K562 (cell line): ENCODE data around the gene NEB. TPM values are rescaled to one million over a fixed set of nuclear protein-coding genes. Genes with fewer than 3 reads are reported as not detected.
A peak's percentile ranks its signal among the peaks of the same experiment; 100 is the strongest.

ENCODE experiments used
- CC2D1A ChIP-seq: fragments of 450-650 bp; IDR thresholded peaks from 2 replicates; pipeline ENCODE4 v1.6.1; 2017; ENCODE audit warnings: mild to moderate bottlenecking
- CREB3 ChIP-seq: fragments of 450-650 bp; conservative IDR thresholded peaks from 2 replicates; pipeline ENCODE4 v1.6.1; 2016; ENCODE audit warnings: missing genetic modification characterization, low read depth, mild to moderate bottlenecking, missing compliant biosample characterization, moderate library complexity
- DDX20 ChIP-seq: fragments of 450-650 bp; IDR thresholded peaks from 2 replicates; pipeline ENCODE4 v1.6.1; 2016; ENCODE audit warnings: missing genetic modification characterization, low read depth, mild to moderate bottlenecking, missing compliant biosample characterization, moderate library complexity
- EHMT2 ChIP-seq: fragments of 450-650 bp; IDR thresholded peaks from 2 replicates; pipeline ENCODE4 v1.6.1; 2018; ENCODE audit warnings: antibody characterized with exemption
- GTF2B ChIP-seq: IDR thresholded peaks from 2 replicates; pipeline ENCODE4 v1.6.1; 2011; ENCODE audit not compliant: insufficient read length; ENCODE audit errors: extremely low read depth
- GTF2F1 ChIP-seq: IDR thresholded peaks from 2 replicates; pipeline ENCODE4 v1.6.1; 2011; ENCODE audit warnings: low read depth, low read length, improper control_type of control experiment
- MAZ ChIP-seq, 2 experiments: fragments of 450-650 bp in 1 of 2; sonication (generic) in 1 of 2; formaldehyde crosslinking; IDR thresholded peaks in 1 of 2; conservative IDR thresholded peaks in 1 of 2; 2 replicates each; pipeline versions ENCODE4 v1.4.0 to v1.5.0; 2020; ENCODE audit warnings: mild to moderate bottlenecking in 1 of 2, missing genetic modification reagents in 1 of 2
- SRSF1 ChIP-seq: fragments of 200-400 bp; formaldehyde crosslinking; IDR thresholded peaks from 2 replicates; pipeline ENCODE4 v1.6.1; 2017; ENCODE audit warnings: mild to moderate bottlenecking, low read depth, low read length, moderate library complexity
- SRSF3 ChIP-seq: fragments of 200-400 bp; formaldehyde crosslinking; IDR thresholded peaks from 2 replicates; pipeline ENCODE4 v1.6.1; 2016; ENCODE audit warnings: mild to moderate bottlenecking, low read length, moderate library complexity; ENCODE audit not compliant: insufficient read depth
- TEAD1 ChIP-seq, 2 experiments: fragments of 450-650 bp in 1 of 2; sonication (generic) in 1 of 2; formaldehyde crosslinking; IDR thresholded peaks; 2 replicates each; pipeline versions ENCODE4 v1.4.0 to v1.8.0; 2020 to 2022; ENCODE audit warnings: mild to moderate bottlenecking in 2 of 2, missing genetic modification reagents in 1 of 2
- TEAD2 ChIP-seq: fragments of 450-650 bp; IDR thresholded peaks from 2 replicates; pipeline ENCODE4 v1.6.1; 2016; ENCODE audit warnings: missing genetic modification characterization, control low read depth, missing compliant biosample characterization
- ZNF174 ChIP-seq: fragments of 250-450 bp; sonication (Bioruptor Pico); IDR thresholded peaks from 2 replicates; pipeline ENCODE4 v1.4.0; 2020; ENCODE audit warnings: mild to moderate bottlenecking
- ZNF197 ChIP-seq: fragments of 200-800 bp; sonication (Bioruptor generic); IDR thresholded peaks from 2 replicates; pipeline ENCODE4 v1.6.1; 2016; ENCODE audit warnings: low read depth, missing genetic modification characterization, missing compliant biosample characterization
- ZNF77 ChIP-seq: fragments of 250-450 bp; sonication (Bioruptor Pico); IDR thresholded peaks from 2 replicates; pipeline ENCODE4 v1.5.0; 2020
- polyA plus RNA-seq, 8 experiments: library from polyadenylated mRNA; depleted of rRNA in 4 of 8; stranded (reverse) in 5 of 8; unstranded in 3 of 8; fragments of >200 nt; fragmentation: Nextera tagmentation in 2 of 8; fragmentation: Illumina TruSeq in 1 of 8; extraction: Ambion mirVana in 2 of 8; extraction: Trizol in 1 of 8; gene quantifications; 2 replicates each; pipeline versions ENCODE4 v1.2.1 to v1.2.3, GENCODE V29; 2011 to 2014; ENCODE audit warnings: inconsistent platforms in 1 of 8, missing spikeins in 1 of 8
- total RNA-seq, 7 experiments: library from RNA; depleted of rRNA in 6 of 7; stranded (reverse); fragments of >200 nt in 6 of 7; fragmentation: Illumina TruSeq in 2 of 7; extraction: Trizol in 2 of 7; gene quantifications; 2 replicates each; pipeline versions ENCODE4 v1.2.1 to v1.2.3, GENCODE V29; 2011 to 2021; ENCODE audit warnings: low replicate concordance in 1 of 7
- TF ChIP-seq, protein P1 (sequence below): sonication (generic); formaldehyde crosslinking; IDR thresholded peaks from 2 replicates; pipeline ENCODE4 v1.8.1; 2023; ENCODE audit warnings: mild to moderate bottlenecking, missing genetic modification reagents
- TF ChIP-seq, protein P2 (sequence below): fragments of 450-650 bp; IDR thresholded peaks from 2 replicates; pipeline ENCODE4 v1.6.1; 2017; ENCODE audit warnings: antibody characterized with exemption, mild to moderate bottlenecking
- TF ChIP-seq, protein P3 (sequence below): fragments of 450-650 bp; IDR thresholded peaks from 2 replicates; pipeline ENCODE4 v1.6.1; 2016; ENCODE audit warnings: missing biosample characterization, missing genetic modification characterization
- TF ChIP-seq, protein P4 (sequence below): sonication (generic); formaldehyde crosslinking; IDR thresholded peaks from 2 replicates; pipeline ENCODE4 v1.8.0; 2022; ENCODE audit warnings: mild to moderate bottlenecking, missing genetic modification reagents

NEB gene
- total and polyA plus RNA-seq, 9 of the 15 experiments (the other 6 are each of a cell fraction or from before 2014, with no cell fraction given), result 1.7 to 3.8 (median 2.9) TPM

DNA sequence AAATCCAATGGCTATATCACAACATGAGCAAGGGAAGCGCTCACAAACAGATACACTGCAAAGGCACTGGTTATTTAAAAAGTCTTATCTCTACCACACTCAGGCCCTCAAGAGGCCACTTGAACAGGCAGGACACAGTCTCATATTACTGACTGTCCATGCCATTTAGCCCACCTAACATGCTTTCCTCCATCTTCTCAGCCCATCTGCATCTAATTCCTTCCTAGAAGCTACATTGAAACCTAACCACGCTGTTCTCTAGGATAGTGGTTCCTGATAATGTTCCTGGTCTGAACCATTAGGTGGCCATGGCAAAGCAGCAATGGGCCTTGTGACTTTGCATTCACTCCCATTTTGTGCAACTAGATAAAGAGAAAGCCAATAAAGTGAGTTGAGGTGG lies 22.5 kb upstream of the NEB start (continued):
- TF ChIP-seq, protein P1, sequence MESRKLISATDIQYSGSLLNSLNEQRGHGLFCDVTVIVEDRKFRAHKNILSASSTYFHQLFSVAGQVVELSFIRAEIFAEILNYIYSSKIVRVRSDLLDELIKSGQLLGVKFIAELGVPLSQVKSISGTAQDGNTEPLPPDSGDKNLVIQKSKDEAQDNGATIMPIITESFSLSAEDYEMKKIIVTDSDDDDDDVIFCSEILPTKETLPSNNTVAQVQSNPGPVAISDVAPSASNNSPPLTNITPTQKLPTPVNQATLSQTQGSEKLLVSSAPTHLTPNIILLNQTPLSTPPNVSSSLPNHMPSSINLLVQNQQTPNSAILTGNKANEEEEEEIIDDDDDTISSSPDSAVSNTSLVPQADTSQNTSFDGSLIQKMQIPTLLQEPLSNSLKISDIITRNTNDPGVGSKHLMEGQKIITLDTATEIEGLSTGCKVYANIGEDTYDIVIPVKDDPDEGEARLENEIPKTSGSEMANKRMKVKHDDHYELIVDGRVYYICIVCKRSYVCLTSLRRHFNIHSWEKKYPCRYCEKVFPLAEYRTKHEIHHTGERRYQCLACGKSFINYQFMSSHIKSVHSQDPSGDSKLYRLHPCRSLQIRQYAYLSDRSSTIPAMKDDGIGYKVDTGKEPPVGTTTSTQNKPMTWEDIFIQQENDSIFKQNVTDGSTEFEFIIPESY (CRISPR knock-in tag), result no peak
- no peak for TF ChIP-seq DDX20
- no peak for TF ChIP-seq ZNF77
- TF ChIP-seq SRSF1, result no peak
- TF ChIP-seq, protein P2, sequence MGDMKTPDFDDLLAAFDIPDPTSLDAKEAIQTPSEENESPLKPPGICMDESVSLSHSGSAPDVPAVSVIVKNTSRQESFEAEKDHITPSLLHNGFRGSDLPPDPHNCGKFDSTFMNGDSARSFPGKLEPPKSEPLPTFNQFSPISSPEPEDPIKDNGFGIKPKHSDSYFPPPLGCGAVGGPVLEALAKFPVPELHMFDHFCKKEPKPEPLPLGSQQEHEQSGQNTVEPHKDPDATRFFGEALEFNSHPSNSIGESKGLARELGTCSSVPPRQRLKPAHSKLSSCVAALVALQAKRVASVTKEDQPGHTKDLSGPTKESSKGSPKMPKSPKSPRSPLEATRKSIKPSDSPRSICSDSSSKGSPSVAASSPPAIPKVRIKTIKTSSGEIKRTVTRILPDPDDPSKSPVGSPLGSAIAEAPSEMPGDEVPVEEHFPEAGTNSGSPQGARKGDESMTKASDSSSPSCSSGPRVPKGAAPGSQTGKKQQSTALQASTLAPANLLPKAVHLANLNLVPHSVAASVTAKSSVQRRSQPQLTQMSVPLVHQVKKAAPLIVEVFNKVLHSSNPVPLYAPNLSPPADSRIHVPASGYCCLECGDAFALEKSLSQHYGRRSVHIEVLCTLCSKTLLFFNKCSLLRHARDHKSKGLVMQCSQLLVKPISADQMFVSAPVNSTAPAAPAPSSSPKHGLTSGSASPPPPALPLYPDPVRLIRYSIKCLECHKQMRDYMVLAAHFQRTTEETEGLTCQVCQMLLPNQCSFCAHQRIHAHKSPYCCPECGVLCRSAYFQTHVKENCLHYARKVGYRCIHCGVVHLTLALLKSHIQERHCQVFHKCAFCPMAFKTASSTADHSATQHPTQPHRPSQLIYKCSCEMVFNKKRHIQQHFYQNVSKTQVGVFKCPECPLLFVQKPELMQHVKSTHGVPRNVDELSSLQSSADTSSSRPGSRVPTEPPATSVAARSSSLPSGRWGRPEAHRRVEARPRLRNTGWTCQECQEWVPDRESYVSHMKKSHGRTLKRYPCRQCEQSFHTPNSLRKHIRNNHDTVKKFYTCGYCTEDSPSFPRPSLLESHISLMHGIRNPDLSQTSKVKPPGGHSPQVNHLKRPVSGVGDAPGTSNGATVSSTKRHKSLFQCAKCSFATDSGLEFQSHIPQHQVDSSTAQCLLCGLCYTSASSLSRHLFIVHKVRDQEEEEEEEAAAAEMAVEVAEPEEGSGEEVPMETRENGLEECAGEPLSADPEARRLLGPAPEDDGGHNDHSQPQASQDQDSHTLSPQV, result peak; percentile 86
- no peak for TF ChIP-seq GTF2F1
- TF ChIP-seq GTF2B, result no peak
- TF ChIP-seq CREB3 (tag), result no peak
- no peak for TF ChIP-seq CC2D1A
- TF ChIP-seq SRSF3, result no peak
- no peak; a peak in 1 of 4 replicates for TF ChIP-seq TEAD1 (CRISPR knock-in tag; IDR thresholded peaks at IDR 0.05)
- TF ChIP-seq MAZ (CRISPR knock-in tag; conservative IDR thresholded peaks at IDR 0.05 in 1 of 2, IDR thresholded peaks at IDR 0.05 in 1 of 2), result peak in 1 of 2 experiments; percentile 62; a peak in 1 of 4 replicates
- TF ChIP-seq TEAD2, result no peak
- TF ChIP-seq ZNF197 (CRISPR knock-in tag), result no peak
- TF ChIP-seq, protein P3, sequence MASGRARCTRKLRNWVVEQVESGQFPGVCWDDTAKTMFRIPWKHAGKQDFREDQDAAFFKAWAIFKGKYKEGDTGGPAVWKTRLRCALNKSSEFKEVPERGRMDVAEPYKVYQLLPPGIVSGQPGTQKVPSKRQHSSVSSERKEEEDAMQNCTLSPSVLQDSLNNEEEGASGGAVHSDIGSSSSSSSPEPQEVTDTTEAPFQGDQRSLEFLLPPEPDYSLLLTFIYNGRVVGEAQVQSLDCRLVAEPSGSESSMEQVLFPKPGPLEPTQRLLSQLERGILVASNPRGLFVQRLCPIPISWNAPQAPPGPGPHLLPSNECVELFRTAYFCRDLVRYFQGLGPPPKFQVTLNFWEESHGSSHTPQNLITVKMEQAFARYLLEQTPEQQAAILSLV (tag), result no peak
- no peak for TF ChIP-seq ZNF174 (CRISPR knock-in tag)
- TF ChIP-seq, protein P4, sequence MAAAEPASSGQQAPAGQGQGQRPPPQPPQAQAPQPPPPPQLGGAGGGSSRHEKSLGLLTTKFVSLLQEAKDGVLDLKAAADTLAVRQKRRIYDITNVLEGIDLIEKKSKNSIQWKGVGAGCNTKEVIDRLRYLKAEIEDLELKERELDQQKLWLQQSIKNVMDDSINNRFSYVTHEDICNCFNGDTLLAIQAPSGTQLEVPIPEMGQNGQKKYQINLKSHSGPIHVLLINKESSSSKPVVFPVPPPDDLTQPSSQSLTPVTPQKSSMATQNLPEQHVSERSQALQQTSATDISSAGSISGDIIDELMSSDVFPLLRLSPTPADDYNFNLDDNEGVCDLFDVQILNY (CRISPR knock-in tag), result no peak
- peak; percentile 51; the same call in 1 of the 2 replicates for TF ChIP-seq EHMT2
